Keratinocyte (primary cell): ENCODE results near the gene RDX. TPM values are rescaled to one million over a fixed set of nuclear protein-coding genes. Genes with fewer than 3 reads are reported as not detected.

Source experiments
- DNase-seq: peaks from one replicate; pipeline ENCODE4 v3.0.0-alpha.2; 2011; ENCODE audit warnings: low read depth, missing footprints, low spot score
- FAIRE-seq: peaks from 2 replicates; lab custom pipeline; 2011; peaks lifted over from hg19 to GRCh38; lab: Jason Lieb, UNC
- H2AFZ ChIP-seq: 2 replicates; pipeline ENCODE4 v1.6.0; 2012; ENCODE audit warnings: low read length, control low read depth, inconsistent platforms; ENCODE audit not compliant: control insufficient read depth
- H3K27ac ChIP-seq: 2 replicates; pipeline ENCODE4 v1.5.1; 2011; ENCODE audit warnings: low read length; ENCODE audit not compliant: control insufficient read depth, insufficient read depth
- H3K27me3 ChIP-seq: 3 replicates; pipeline ENCODE4 v1.6.0; 2011; ENCODE audit warnings: low read length; ENCODE audit not compliant: control insufficient read depth, insufficient read depth; ENCODE audit errors: extremely low read depth
- H3K36me3 ChIP-seq, 2 experiments: 2 replicates in 1 of 2; 3 replicates in 1 of 2; pipeline ENCODE4 v1.5.1; 2011; ENCODE audit warnings: low read length in 2 of 2, mild to moderate bottlenecking in 1 of 2; ENCODE audit not compliant: control insufficient read depth in 2 of 2, insufficient read depth in 2 of 2; ENCODE audit errors: extremely low read depth in 1 of 2
- H3K4me1 ChIP-seq: 3 replicates; pipeline ENCODE4 v1.5.1; 2011; ENCODE audit warnings: low read length; ENCODE audit not compliant: control insufficient read depth, insufficient read depth; ENCODE audit errors: extremely low read depth
- H3K4me2 ChIP-seq: 3 replicates; pipeline ENCODE4 v1.6.0; 2011; ENCODE audit warnings: low read depth, low read length; ENCODE audit not compliant: control insufficient read depth, insufficient read depth; ENCODE audit errors: extremely low read depth
- H3K4me3 ChIP-seq, 3 experiments: fragments of 200-600 bp in 1 of 3; sonication (generic) in 1 of 3; 2 replicates in 2 of 3; 3 replicates in 1 of 3; pipeline ENCODE4 v1.5.1; 2011 to 2016; ENCODE audit warnings: low read length in 3 of 3, mild to moderate bottlenecking in 3 of 3, control low read depth in 2 of 3, inconsistent platforms in 1 of 3, low read depth in 1 of 3, mixed read lengths in 1 of 3, mixed run types in 1 of 3, moderate library complexity in 1 of 3; ENCODE audit not compliant: control insufficient read depth in 2 of 3, insufficient read depth in 2 of 3; ENCODE audit errors: extremely low read depth in 1 of 3
- H3K79me2 ChIP-seq: 2 replicates; pipeline ENCODE4 v1.6.0; 2012; ENCODE audit warnings: low read length; ENCODE audit not compliant: control insufficient read depth, insufficient read depth
- H3K9ac ChIP-seq: 3 replicates; pipeline ENCODE4 v1.6.0; 2011; ENCODE audit warnings: low read length; ENCODE audit not compliant: control insufficient read depth, insufficient read depth; ENCODE audit errors: extremely low read depth
- H3K9me1 ChIP-seq: 3 replicates; pipeline ENCODE4 v1.6.0; 2011; ENCODE audit warnings: low read length; ENCODE audit not compliant: control insufficient read depth, insufficient read depth; ENCODE audit errors: extremely low read depth
- H3K9me3 ChIP-seq: 2 replicates; pipeline ENCODE4 v1.5.1; 2012; ENCODE audit warnings: low read depth, low read length; ENCODE audit not compliant: control insufficient read depth
- H4K20me1 ChIP-seq: 3 replicates; pipeline ENCODE4 v1.6.0; 2011; ENCODE audit warnings: low read length; ENCODE audit not compliant: control insufficient read depth, insufficient read depth; ENCODE audit errors: extremely low read depth
- CTCF ChIP-seq, 3 experiments: IDR thresholded peaks in 1 of 3; conservative IDR thresholded peaks in 1 of 3; optimal IDR thresholded peaks in 1 of 3; 2 replicates in 2 of 3; 3 replicates in 1 of 3; pipeline versions ENCODE3 to v1.5.1; 2011; ENCODE audit warnings: low read length in 3 of 3, mild to moderate bottlenecking in 3 of 3, moderate library complexity in 2 of 3, control low read depth in 1 of 3, inconsistent platforms in 1 of 3; ENCODE audit not compliant: insufficient read depth in 2 of 3; ENCODE audit errors: extremely low read depth in 1 of 3
- EZH2 ChIP-seq: IDR thresholded peaks from one replicate; pipeline ENCODE4 v1.6.1; 2012; ENCODE audit warnings: inconsistent platforms, mild to moderate bottlenecking, low read length, moderate library complexity
- dilution Hi-C: fragments of 300-500 bp; cut with MboI; formaldehyde crosslinking; loops from one replicate; pipeline ENCODE4 v1.7.0; 2020; ENCODE audit warnings: low sequenced_read_pairs; ENCODE audit not compliant: extremely low pct_ligation_motif_present
- polyA plus RNA-seq, 5 experiments: library from polyadenylated mRNA; depleted of rRNA in 3 of 5; stranded (reverse) in 3 of 5; stranded (forward) in 1 of 5; unstranded in 1 of 5; fragments of >200 nt; gene quantifications; 1 replicate in 1 of 5; 2 replicates in 3 of 5; 3 replicates in 1 of 5; pipeline versions ENCODE4 v1.2.1 to v1.2.3, GENCODE V29; 2011 to 2012; ENCODE audit warnings: missing spikeins in 2 of 5, low read depth in 1 of 5, low replicate concordance in 1 of 5

The RDX gene
- polyA plus RNA-seq, 1 donor (not counting 4 experiments of a cell fraction or from before 2014, with no cell fraction given) = 85.4 TPM

- H2AFZ ChIP-seq = no peak overlapping the region
- no peak overlapping the region for H3K4me2 ChIP-seq
- H3K9me1 ChIP-seq = no peaks in the 10 kb centered on the region
- no peaks in the 10 kb centered on the region for H4K20me1 ChIP-seq
- DNase-seq (no peak), FAIRE-seq (no peak)
- dilution Hi-C loops = no loop called here
- H3K79me2 ChIP-seq = no peaks in the 10 kb centered on the region
- no peaks in the 10 kb centered on the region for H3K9me3 ChIP-seq
- H3K9ac ChIP-seq = no peak overlapping the region
- no peak overlapping the region for H3K4me3 ChIP-seq
- H3K27ac ChIP-seq = no peak overlapping the region
- TF ChIP-seq CTCF (optimal IDR thresholded peaks at IDR 0.05 in 1 of 3, IDR thresholded peaks at IDR 0.05 in 1 of 3, conservative IDR thresholded peaks at IDR 0.05 in 1 of 3; ENCODE audit: extremely low read depth in 1 of 3, insufficient read depth in 2 of 3, low read length in 3 of 3) = no peak
- H3K36me3 ChIP-seq = no peaks in the 10 kb centered on the region
- peaks cover 51% of the 10 kb centered on the region for H3K4me1 ChIP-seq
- H3K27me3 ChIP-seq = no peaks in the 10 kb centered on the region
These were observed 98.2 kb downstream of the RDX start for GRCh38 chr11:110198031-110198729.

GRCh38 chr11:110196884-110197420 lies 99.5 kb downstream of the RDX start:
- FAIRE-seq (no peak), DNase-seq (no peak)
- Histone ChIP-seq H3K9me1 (no peaks in the 10 kb centered on the region), H3K4me2 (peak overlapping the region; percentile 68), H3K4me1 (peaks cover 51% of the 10 kb centered on the region), H3K9me3 (no peaks in the 10 kb centered on the region), H2AFZ (no peak overlapping the region), H3K36me3 (no peaks in the 10 kb centered on the region), H3K27ac (peak overlapping the region; percentile 84), H3K4me3 (no peak overlapping the region), H3K27me3 (no peaks in the 10 kb centered on the region), H4K20me1 (no peaks in the 10 kb centered on the region), H3K9ac (peak overlapping the region; percentile 33), H3K79me2 (no peaks in the 10 kb centered on the region)
- dilution Hi-C loops = no loop called here
- TF ChIP-seq CTCF (optimal IDR thresholded peaks at IDR 0.05 in 1 of 3, IDR thresholded peaks at IDR 0.05 in 1 of 3, conservative IDR thresholded peaks at IDR 0.05 in 1 of 3; ENCODE audit: extremely low read depth in 1 of 3, insufficient read depth in 2 of 3, low read length in 3 of 3) (no peak), EZH2 (no peak)
